Muscle of back (tissue), 11 donors: ENCODE measurements around the gene CEBPE. TPM values are rescaled to one million over a fixed set of nuclear protein-coding genes. Genes with fewer than 3 reads are reported as not detected.

Experiments
- DNase-seq, 3 donors: peaks; one replicate each; pipeline versions ENCODE4 v3.0.0 to v3.0.0-alpha.2; 2013
- polyA plus RNA-seq, 10 donors: library from polyadenylated mRNA; unstranded; fragments of 120-200 nt; gene quantifications; one replicate each; pipeline ENCODE4 v1.2.1, GENCODE V29; 2013; ENCODE audit not compliant: insufficient read length in 10 of 10

The CEBPE gene
- polyA plus RNA-seq, 10 donors: 0.13 to 0.25 (median 0.18) TPM; not detected in 4

DNA sequence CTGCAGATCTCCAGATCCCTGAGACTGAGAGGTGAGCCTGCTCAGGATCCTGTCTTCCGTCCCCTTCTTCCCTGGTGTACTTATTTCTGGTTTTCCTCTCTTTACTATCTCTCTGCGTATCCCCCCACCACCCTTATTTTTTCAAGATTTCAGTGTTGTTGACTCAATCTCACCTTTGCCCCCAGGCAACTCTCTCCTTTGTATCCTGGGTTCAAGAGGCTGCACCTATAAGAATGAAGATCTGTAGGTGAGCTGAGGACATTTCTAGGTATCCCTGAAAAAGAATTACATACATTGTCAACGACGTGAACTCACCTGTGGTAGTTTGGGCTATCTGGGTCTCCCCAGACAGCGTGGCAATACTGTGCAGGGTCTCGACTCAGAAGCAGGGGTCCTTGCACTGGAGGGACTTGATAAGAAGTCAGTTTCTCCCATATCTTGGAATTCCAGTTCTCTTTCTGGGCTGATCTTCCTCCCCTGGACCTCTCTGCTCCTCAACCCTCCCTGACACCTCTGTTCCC lies 14.9 kb downstream of the CEBPE start:
- DNase-seq: no peak

DNA sequence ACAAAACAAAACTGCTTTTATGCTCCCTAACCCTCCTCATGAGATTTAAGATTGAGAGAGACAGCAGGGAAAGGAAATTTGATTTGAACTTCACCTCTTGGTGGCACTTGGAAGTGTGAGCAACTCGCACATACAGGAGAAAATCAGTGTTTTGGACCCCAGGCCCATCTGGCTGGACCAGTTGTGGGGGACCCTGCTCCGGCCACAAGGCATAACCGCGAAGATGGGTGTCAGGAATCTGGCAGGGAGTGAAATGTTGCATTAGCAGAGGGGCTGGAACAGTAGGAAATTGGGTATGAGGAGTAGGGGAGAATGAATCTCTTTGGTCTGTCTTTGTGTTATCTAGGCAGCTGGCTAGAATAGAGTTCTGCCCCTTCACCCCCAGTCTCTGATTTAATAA lies 15.5 kb downstream of the CEBPE start:
- no peak for DNase-seq

DNA sequence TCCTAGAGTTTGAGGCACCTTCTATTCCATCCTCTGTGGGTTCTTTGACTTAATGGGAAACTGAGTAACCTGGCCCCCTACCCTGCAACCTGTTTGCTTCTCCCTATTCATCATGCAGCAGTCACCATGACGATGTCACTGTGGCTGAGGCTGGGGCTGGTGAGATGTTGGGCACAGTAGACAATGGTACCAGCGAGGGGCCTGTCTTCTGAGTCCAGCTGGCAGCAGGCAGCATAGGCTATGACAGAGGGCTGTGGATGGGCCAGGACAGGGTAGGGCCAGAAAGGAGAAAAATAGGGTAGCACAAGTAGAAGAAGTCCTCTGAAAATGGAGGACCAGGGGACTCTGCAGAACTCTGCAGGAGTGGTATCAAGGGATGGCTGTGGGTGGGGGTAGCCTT lies 16.3 kb downstream of the CEBPE start:
- no peak for DNase-seq

GRCh38 chr14:23101986-23102625 lies 16.9 kb downstream of the CEBPE start:
- no peak for DNase-seq

DNA sequence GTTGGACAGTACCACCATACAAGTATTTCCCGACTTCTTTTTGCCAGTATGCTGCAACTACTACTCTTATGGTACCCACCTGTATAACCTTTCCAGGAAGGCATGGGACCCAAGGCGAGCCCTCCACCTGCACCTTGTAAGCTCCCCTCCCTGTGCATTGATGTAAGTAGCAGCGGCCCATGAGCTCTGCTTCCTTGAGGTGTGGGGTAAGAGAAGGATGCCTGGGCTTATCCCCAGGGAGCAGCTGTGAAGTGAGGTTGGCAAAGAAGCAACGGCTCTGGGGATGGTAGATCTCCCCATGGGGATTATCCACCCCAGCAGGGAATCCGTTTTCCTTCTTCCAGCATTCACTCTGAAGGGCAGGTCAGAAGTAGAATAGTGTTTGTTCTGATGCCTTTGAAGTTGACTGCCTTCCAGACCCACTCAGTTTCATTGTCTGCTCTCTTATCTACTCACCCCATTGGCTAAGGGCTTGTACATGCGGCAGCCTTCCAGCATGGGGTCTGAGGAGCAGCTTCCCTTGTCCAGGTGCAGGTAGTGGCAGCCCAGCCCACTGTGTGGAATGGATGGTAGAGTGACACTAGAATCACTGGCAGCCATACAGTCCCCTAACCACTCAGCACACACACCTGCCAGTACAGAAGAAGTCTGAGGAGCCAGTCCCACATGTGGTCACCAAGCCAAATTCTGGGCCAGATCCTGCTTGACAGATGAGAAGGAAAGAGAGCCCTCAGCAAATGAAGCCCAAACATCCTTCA lies 17.7 kb downstream of the CEBPE start:
- no peak for DNase-seq

DNA sequence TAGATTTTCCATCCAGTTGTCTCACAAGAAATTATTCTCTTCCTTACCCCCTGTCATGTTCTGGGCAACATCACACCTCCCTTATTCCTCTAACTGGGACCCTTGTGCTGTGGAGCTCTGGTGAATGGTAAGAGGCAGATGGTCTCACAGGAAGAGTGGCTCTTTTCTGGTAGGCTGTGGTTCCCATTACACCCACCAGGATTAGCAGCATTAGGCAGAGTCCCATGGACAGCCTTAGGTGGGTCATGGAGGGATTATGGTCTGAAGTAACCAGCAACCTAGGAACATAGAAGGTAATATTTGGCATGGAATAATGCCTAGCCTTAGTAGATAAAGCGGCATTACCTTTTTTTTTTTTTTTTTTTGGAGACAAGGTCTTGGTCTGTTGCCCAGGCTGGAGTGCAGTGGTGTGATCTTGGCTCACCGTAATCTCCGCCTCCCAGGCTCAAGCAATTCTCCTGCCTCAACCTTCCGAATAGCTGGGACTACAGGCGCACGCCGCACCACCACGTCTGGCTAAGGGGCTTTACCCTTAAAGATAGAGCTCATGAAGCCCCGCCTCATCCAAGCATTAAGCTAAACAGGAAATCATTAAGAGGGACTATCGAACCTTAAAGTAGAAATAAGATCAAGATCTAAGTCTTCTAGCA lies 19.7 kb downstream of the CEBPE start:
- no peak for DNase-seq

GRCh38 chr14:23097786-23098185 lies 21.3 kb downstream of the CEBPE start:
- no peak for DNase-seq

GRCh38 chr14:23095196-23096108 lies 23.6 kb downstream of the CEBPE start, which contains the start of gene C14orf119:
Gene C14orf119, plus strand, starts transcription at chr14:23095505. Its CDS starts 2,154 bp downstream, at chr14:23097659.
- DNase-seq: peak; percentile 100

DNA sequence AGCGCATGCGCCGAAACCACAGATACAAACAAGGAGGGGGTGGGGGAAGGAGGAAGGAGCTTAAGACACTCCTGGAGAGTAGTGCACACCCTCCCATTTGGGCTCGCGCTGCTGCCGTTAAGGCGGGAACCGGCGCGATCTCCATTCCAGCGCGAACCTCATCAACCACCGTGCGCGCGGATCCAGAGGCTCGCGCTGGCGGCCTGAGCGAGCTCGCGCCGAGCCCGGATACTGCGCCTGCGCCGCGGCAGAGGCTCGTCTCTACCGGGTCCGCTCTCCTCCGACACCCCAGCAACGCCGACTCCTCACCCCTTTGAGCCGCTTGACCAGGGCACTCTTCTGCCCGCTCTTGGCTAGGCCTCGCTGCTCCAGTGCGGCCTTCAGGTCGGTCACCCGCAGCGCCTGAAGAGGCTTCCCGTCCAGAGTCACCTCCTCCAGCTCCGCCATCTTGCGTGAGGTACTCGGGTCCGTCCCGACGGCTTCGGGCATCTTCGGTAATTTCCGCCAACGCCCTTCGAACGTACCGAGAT lies 24.3 kb downstream of the CEBPE start, which contains the start of gene ACIN1:
Gene ACIN1 (minus strand): TSS at position 471 of the 530 bp plus-strand sequence. CDS start 24 bp downstream, at position 447.
- peak; percentile 84 to 97 (median 88) for DNase-seq

GRCh38 chr14:23093991-23094665 lies 24.9 kb downstream of the CEBPE start:
- no peak for DNase-seq

DNA sequence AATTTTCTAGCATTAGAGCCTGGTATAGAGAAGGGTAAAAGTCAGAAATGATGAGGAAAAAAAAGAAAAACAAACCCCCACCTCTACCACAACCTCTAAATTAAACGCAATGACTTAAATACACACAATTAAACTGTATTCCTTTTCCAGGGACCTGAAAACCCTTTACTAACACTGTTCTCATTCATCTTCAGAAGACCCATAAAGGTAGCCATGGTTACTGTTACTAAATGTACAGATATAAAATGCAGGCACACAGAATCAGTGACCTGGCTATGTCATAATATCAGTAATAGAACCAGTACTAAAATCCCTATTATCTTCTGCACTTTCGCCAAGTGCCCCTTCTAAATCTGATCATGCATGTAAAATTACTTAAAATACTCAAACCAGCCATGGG lies 25.5 kb downstream of the CEBPE start:
- DNase-seq: no peak

- no peak for DNase-seq
Observed at GRCh38 chr14:23093104-23093503, 26.0 kb downstream of the CEBPE start.

DNA sequence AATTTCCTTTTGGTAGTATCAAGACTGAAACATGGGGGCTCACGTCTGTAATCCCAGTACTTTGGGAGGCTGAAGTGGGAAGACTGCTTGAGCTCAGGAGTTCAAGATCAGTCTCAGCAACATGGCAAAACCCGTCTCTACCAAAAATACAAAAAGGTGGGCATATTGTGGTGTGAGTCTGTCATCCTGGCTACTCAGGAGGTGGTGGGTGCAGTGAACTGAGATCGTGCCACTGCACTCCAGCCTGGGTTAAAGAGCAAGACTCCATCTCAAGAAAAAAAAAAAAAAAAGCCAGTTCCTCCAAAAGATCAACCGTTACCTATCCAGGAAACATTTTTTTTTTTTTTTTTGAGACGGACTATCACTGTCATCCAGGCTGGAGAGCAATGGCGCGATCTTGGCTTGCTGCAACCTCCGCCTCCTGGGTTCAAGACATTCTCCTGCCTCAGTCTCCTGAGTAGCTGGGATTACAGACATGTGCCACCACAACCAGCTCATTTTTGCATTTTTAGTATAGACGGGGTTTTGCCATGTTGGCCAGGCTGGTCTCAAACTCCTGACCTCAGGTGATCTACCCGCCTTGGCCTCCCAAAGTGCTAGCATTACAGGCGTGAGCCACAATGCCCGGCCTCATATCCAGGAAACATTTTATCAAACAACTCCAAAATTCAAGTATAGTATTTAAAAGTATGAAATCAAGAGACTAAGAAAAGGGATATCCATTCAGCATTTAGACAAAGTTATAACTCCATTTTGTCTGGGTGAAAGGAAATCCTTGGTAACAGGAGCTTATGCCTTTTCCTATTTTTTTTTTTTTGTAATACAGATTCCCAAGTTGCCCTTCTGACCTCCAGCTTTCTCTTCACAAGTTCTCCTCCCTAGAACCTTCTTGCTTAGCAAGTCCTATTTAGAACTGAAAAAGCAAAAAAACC lies 27.5 kb downstream of the CEBPE start:
- DNase-seq: no peak

DNA sequence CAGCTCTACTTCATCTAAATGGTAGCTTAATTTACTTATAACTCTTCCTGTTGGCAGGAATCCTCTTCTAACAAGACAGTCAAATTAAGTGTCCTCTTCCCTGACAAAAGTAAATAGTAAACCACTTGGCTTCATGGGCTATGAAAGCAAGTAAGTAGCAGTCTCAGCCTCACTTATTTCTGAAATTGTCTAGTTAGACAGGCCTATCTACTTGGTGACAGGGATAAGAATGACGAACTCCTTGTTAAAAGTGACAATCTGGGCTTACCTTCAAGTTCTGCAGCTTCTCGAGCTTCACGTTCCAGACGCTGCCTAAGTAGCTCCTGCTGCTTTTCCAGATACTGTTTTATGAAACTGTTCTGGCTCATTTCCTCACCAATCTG lies 28.8 kb downstream of the CEBPE start:
- DNase-seq: no peak

DNA sequence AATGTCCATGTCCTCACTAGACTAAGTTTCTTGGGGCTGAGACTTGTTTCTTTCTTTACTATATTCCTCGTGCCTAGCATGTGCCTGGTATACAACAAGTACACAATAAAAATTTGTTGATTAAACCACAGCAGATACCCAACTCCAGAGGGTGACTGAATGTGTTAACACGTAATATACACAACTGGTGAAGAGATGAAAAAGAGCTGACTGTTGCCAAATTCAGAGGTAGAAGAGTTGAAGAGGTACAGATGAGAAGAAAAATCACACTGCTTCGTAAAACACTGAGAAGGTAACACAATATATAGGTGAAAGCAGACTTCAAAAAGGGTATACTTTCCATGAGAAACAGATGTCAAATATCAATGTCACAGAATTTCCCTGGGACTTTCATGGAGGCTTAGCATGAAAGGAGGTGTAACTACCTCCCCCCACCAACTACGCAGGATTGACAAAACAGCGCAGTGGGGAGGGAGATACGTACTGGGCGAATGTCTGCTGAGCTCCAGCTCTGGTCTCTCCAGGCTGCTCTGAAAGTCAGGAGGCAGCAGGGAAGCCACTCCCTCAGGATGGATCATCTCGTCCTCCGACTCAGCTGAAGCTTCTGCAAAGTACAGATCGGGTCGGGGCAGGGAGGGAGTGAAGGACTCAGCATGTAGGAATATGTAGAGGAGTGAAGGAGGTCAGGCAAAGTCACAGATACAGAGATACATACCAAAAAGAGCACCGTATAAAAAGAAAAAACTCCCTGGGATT lies 29.4 kb downstream of the CEBPE start:
- no peak for DNase-seq

GRCh38 chr14:23086565-23086964 lies 32.5 kb downstream of the CEBPE start:
- no peak for DNase-seq

GRCh38 chr14:23085458-23085857 lies 33.6 kb downstream of the CEBPE start:
- no peak for DNase-seq

- DNase-seq: no peak
Observed at GRCh38 chr14:23080474-23080873, 38.6 kb downstream of the CEBPE start.

DNA sequence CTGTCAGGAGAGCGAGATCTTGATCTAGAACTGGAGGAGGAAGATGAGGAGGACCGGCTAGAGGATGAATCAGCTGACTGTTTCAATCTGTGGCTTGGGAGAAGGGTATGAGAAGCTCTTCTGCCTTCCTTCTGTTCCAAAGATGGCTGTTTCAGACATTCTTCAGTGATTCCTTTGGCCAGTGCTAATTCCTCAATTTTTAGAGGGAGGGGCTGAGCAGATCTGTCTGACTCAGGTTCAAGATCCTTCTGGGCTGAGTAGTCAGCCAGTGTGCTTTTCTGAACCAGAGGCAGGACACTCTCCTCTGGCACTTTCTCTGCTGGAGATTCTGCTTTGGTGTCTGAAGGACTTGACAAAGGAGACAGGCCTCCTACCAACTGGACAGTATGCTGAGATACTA lies 39.3 kb downstream of the CEBPE start:
- no peak for DNase-seq
